NCI-H226 (cell line): Measurements from ENCODE around the gene EIF2S3.
A peak's percentile ranks its signal among the peaks of the same experiment; 100 is the strongest.
"Not testable (repeated sequence)": the region's sequence is repeated elsewhere in the genome, so short reads cannot be mapped to it uniquely, and the experiment has no call there.

Source experiments
- DNase-seq: peaks from one replicate; pipeline ENCODE4 v3.0.0-alpha.2; 2015

Gene EIF2S3

DNA sequence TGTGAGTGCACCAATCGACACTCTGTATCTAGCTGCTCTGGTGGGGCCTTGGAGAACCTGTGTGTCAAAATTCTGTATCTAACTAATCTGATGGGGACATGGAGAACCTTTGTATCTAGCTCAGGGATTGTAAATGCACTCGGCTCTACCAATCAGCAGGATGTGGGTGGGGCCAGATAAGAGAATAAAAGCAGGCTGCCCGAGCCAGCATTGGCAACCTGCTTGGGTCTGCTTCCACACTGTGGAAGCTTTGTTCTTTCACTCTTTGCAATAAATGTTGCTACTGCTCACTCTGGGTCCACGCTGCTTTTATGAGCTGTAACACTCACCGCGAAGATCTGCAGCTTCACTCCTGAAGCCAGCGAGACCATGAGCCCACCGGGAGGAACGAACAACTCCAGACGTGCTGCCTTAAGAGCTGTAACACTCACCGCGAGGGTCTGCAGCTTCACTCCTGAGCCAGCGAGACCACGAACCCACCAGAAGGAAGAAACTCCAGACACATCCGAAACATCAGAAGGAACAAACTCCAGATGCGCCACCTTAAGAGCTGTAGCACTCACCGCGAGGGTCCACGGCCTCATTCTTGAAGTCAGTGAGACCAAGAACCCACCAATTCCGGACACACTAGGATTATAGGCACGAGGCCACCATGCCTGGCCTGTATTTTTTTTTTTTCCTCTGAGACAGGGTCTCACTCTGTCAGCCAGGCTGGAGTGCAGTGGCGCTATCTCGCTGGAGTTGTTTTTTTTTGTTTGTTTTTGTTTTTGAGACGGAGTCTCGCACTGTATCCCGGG lies 4.0 kb upstream of the EIF2S3 start:
- not testable (repeated sequence) for DNase-seq

DNA sequence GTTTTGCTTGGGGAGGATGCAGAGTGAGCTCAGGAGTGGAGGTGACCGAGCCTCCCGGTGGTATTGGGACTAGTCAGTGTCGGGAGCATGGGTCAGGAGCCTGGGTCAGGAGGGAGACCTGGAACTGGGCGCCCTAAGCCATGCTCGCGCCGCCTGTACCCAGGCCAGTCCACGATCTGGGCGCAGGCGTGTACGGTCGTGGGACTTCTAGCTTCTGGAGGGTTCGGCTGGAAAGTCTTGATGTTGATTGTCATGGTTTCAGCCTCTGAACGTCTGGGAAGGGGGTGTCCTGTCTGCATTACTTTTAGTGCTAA lies 244 bp downstream of the EIF2S3 start:
- DNase-seq, result no peak

DNA sequence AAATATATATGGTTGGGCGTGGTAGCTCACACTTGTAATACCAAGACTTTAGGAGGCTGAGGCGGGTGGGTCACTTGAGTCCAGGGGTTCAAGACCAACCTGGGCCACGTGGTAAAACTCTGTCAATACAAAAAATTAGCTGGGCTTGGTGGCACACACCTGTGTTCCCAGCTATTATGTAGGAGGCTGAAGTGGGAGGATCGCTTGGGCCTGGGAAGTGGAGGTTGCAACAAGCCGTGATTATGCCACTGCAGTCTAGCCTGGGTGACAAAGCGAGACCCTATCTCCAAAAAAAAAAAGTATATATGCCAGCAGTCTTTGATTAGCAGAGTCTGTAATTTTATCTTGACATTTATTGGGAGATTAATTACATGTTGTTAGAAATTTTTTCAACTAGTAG lies 8.7 kb downstream of the EIF2S3 start:
- DNase-seq, result no peak

DNA sequence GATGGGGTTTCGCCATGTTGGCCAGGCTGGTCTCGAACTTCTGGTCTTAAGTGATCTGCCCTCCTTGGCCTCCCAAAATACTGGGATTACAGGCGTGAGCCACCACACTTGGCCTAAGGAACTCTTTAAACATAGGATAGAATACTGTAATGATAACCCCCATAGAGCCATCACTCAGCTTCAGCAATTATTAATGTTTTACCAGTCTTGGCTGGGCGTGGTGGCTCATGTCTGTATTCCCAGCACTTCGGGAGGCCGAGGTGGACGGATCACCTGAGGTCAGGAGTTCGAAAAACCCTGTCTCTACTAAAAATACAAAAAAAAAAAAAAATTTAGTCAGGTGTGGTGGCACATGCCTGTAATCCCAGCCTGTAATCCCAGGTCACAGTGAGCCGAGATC lies 15.1 kb downstream of the EIF2S3 start:
- no peak for DNase-seq

DNA sequence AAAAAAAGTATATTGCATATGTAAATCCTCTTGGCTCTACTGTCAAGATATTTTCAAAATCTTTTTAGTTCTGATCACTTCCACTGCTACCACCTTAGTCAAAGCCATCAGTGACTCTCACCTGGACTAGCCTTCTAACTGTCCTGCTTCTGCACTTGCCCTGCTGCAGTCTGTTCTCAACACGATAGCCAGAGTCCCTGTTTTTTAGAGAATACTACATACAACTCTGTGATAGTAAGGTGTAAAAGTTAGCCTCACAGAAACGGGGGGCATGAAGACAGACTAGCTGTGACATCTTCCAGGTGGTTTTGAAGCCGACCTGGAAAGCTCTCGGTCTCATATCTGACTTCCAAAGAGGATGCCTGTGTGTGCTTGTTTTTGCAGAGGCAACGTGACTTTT lies 24.7 kb downstream of the EIF2S3 start:
- DNase-seq, result no peak

DNA sequence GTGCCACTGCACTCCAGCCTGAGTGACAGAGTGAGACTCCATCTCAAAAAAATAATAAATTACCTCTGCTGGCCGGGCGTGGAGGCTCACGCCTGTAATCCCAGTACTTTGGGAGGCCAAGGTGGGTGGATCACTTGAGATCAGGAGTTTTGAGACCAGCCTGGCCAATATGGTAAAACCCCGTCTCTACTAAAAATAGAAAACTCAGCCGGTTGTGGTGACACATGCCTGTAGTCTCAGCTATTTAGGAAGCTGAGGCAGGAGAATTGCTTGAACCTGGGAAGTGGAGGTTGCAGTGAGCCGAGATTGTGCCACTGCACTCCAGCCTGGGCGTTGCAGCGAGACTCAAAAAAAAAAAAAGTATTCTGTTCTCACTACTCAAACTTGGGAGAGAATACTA lies 25.5 kb downstream of the EIF2S3 start:
- not testable (repeated sequence) for DNase-seq

DNA sequence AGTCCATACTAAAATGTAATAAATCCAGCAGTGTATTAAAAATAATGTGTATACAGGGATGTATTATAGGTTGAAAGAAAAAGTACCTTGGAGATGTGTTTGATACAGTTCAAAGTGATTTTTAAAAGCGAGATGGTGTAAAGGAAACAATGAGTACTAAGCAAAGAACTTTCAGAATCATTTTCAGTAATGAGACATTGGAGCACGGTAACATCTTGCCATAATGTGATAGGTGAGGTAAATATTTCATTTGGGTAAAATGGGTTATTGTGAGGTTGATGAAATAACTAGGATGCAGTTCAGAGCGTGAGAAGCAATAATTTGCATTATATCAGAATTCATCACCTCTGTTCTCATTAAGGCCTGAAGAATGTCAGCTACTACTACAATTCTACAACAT lies 25.9 kb downstream of the EIF2S3 start:
- no peak for DNase-seq

DNA sequence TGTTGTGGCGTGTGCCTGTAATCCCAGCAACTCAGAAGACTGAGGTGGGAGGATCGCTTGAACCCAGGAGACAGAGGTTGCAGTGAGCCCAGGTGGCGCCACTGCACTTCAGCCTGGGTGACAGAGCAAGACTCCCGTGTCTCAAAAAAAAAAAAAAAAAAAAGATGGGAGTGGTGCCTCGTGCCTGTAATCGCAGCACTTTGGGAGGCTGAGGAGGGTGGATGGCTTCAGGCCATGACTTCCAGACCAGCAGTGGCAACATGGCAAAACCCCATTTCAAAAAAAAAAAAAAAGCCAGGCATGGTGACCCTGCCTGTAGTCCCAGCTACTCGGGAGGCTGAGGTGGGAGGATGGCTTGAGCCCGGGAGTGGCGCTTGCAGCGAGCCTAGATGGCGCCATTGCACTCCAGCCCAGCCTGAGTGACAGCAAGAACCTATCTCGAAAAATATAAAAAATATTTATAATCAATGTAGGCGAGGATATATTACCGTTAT lies 27.0 kb downstream of the EIF2S3 start:
- DNase-seq, result peak; percentile 34

DNA sequence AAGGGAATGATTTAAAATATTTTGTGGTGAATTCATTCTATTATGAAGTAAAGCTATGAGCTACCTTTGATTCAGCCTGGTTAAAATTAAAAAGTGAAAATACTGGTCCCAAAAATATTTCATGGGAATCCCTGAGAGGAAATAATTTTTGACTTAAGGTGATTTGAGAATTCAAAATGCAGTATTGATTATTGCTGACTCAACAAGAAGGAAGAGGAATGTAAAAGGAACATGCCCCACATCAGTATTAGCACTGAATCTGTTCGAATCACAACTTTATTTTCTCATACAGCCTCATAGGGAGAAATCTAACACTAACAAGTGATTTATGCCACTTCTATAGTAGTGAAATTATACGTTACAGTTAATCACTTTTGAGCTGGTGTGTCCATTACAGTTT lies 27.7 kb downstream of the EIF2S3 start:
- no peak for DNase-seq

DNA sequence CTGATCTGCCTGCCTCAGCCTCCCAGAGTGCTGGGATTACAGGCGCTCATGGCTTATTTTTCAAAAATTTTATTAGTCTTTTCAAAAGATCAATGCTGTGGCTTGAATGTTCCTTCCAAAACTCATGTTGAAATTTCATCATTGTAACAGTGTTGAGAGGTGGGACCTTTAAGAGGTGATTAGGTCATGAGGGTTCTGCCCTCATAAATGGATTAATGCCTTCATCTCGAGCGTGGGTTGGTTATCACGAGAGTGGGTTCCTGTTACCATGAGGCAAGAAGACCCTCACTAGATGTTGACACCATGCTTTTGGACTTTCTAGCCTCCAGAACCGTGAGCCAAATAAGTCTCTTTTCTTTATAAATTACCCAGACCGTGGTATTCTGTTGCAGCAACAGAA lies 30.3 kb downstream of the EIF2S3 start:
- no peak for DNase-seq

DNA sequence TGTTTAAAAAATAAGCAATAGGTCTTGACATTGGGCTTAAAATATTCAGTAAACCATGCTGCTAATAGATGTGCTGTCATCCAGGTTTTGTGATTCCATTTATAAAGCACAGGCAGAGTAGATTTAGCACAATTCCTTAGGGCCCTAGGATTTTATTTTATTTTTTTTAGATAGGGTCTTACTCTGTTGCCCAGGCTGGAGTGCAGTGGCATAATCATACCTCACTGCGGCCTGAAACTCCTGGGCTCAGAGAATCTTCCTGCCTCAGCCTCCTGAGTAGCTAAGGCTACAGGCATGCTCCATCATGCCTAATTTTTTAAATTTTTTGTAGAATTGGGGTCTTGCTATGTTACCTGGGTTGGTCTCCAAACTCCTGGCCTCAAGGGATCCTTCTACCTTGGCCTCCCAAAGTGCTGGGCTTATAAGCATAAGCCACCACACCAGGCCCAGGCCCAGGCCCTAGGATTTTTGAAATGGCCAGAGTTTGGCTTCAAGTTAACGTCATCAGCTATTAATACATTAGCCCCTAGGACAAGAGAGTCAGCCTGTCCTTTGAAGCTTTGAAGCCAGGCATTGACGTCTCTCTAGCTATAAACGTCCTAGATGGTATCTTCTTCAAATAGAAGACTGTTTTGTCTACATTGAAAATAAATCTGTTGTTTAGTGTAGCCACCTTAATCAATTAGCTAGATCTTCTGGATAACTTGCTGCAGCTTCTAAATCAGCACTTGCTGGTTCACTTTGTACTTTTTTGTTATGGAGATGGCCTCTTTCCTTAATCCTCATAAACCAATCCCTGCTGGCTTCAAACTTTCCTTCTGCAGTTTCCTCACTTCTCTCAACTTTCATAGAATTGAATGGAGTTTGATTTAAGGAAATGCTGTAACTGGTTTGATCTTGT lies 35.8 kb downstream of the EIF2S3 start:
- DNase-seq, result no peak

DNA sequence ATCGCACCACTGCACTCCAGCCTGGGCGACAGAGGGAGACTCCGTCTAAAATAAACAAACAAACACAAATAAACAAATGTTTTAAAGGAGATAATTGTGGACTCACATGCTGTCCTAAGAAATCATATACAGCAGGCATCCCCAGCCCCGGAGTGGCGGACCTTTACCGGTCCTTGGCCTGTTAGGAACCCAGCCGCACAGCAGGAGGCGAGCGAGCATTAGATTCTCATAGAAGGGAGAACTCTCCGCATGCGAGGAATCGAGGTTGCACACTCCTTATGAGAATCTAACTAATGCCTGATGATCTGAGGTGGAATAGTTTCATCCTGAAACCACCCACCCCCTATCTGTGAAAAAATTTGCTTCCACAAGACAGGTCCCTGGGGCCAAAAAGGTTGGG lies 39.0 kb downstream of the EIF2S3 start:
- DNase-seq, result no peak

DNA sequence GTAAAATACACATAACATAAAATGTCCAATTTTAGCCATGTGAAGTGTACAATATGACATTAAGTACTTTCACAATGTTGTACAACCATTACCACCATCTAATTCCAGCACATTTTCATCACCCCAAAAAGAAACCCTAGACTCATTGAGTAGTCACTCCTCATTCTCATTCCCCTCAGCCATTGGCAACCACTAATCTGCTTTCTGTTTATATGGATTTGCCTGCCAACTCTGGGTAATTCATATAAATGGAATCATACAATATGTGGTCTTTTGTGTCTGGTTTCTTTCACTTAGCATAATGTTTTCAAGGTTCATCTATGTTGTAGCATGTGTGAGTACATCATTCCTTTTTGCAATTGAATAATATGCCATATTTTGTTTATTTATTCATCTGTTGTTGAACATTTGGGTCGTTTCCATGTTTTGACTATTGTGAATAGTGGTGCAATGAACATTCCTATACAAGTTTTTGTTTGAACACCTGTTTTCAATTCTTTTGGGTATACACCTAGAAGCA lies 43.0 kb downstream of the EIF2S3 start:
- DNase-seq, result no peak

DNA sequence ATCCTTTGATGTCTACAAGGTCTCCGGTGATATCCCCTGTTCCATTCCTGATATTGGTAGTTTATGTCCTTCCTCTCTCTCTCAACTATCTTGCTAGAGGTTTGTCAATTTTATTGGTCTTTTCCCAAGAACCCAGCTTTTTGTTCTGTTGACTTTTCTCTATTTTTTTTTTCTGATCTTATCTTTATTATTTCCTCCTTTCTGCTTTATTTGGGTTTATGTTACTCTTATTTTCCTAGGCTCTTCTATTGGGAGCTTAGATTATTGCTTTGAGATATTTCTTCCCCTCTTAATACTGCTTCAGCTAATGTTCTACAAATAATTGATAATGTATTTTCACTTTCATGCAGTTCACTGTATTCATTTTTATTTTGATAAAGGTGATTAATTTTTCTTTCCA lies 44.2 kb downstream of the EIF2S3 start:
- DNase-seq, result no peak

DNA sequence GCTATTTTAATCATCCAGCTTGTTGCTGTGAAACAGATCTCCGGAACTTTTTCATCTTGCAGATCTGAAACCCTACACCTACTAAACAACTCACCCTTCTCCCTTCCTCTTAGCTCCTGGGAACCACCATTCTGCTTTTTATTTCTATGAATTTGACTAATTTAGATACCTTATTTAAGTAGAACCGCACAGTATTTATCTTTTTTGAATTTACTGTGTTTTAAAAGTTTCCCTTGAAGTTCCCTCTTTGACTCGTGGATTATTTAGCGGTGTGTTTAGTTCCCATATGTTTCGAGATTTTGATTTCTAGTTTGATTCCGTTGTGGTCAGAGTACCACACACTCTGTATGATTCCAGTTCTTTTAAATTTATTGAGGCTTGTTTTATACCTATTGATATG lies 44.6 kb downstream of the EIF2S3 start:
- no peak for DNase-seq

DNA sequence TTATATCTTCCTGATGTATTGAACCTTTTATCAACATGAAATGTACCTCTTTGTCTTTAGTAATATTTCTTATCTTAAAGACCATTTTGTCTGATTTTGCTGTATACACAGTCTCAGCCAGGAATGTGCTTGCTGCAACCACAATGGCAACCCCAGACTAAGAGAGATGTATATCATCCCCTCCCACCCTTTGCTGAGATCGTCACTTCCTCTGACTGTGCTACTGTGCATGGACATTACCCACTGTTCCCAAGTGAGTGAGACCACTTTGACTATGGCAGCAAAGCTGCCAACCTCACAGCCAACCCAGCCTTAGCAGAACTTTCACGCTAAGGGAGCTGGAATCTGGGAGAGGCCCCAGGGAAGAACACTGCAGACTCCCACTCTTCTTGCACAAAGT lies 46.0 kb downstream of the EIF2S3 start:
- peak; percentile 72 for DNase-seq

DNA sequence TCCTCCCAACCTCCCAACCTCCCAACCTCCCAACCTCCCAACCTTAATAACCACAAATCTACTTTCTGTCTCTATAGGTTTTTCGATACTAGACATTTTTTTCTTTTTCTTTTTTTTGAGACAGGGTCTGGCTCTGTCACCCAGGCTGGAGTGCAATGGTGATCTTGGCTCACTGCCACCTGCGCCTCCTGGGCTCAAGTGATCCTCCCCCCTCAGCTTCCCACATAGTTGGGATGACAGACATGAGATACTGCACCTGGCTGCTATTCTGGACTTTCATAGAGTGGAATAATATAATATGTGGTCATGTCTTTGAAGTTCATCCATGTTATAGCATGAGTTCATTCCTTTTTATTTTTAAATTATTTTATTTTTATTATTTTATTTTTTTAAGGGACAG lies 55.3 kb downstream of the EIF2S3 start:
- no peak for DNase-seq

DNA sequence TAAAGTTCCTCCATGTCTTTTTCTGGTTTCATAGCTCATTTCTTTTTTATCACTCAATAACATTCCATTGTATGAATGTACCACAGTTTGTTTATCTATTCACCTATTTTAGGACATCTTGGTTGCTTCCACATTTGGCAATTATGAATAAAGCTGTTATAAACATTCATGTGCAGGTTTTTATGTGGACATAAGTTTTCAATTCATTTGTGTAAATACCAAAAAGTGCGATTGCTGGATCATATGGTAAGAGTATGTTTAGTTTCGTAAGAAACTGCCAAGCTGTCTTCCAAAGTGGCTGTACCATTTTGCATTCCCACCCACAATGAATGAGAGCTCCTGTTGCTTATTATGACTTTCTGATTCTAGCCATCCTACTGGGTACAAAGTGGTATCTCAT lies 58.4 kb downstream of the EIF2S3 start:
- DNase-seq, result no peak

DNA sequence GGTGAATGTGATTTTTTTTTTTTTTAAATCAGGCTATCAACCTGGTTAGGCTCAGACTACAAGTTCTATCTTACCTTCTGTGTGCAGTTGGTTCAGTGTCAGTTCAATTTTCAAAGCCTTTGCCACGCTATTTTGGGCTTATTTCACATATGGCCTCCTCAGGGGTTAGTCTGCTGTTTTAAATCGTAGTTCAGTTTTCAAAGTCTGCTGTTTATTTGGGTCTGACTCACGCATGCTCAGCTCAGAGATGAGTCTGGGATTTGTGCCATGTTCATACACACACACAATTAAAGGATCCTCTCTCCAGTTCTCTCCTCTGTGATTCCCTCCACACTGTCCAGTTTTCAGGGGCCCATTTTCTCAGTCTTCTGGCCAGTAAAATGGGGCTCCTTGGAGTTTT lies 62.5 kb downstream of the EIF2S3 start:
- no peak for DNase-seq

DNA sequence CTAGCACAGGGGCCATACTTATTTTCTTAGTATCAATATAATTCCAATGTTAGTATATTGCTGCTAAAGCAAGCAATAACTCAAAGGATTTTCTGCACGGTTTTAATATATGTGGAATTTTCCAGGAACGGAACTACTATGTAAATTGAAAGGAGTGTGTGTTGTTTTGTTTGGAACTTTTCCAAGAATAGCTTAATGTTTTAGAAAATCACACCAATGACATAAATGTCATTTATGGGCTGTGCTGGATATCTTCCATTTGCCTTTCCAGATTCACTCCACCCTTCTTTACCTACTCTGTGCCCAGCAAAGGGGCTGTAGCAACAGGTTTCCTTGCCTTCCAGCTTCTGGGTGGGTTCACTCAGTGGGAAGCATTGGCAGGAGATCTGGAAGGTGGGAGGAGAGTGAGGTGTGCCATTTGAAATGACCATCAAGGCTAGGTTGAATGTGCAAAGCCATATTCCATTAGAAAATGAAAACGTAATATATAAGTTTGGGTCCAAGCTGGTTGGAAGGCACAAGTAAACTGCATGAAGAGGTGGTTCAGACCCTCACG lies 69.6 kb downstream of the EIF2S3 start:
- DNase-seq, result no peak

DNA sequence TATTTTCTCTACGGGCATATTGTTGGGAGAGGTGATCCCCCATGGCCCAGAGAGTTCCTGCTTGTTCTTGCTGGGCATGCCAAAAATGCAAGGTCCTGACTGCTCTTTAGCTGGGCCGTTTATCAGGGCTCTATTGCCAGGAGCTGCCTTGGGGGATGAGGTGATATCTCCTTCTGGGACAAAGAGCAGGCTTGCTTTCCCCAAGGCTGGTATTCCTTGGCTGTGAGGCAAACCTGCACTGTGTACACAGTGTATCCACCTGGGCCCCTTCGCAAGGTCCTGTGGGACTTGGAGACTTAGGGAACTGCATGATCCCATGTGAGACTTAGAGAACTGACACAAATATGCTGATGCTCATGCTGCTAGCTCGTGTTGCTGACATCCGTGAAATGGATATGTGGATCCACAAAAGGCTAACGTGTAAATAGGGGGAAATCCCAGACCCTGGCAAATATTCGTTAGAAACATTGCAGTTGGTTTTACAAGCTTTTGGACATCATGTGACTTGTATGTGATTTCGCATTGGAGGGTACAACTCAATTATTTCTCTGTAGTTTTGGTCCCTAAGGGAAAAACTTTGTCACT lies 70.4 kb downstream of the EIF2S3 start:
- DNase-seq, result no peak
